Esophagus squamous epithelium (tissue), 5 donors: Measurements from ENCODE around the gene LZTR1. TPM values are rescaled to one million over a fixed set of nuclear protein-coding genes. Genes with fewer than 3 reads are reported as not detected.

ENCODE experiments used
- DNase-seq: peaks from one replicate; lab custom pipeline; 2025; lab: John Stamatoyannopoulos, UW
- H3K27ac ChIP-seq, 4 donors: fragments of 200-600 bp; sonication (generic); one replicate each; pipeline ENCODE4 v1.5.1; 2016 to 2019; ENCODE audit warnings: mild to moderate bottlenecking in 1 of 4
- H3K27me3 ChIP-seq, 4 donors: fragments of 200-600 bp; sonication (generic); 1 replicate in 3 of 4; 2 replicates in 1 of 4; pipeline versions ENCODE4 v1.5.1 to v1.6.0; 2017 to 2021; ENCODE audit warnings: antibody characterized with exemption in 1 of 4
- H3K36me3 ChIP-seq, 3 donors: fragments of 200-600 bp; sonication (generic); one replicate each; pipeline ENCODE4 v1.5.1; 2016 to 2019
- H3K4me1 ChIP-seq, 3 donors: fragments of 200-600 bp; sonication (generic); one replicate each; pipeline ENCODE4 v1.5.1; 2017 to 2019
- H3K4me3 ChIP-seq, 4 donors: fragments of 200-600 bp; sonication (generic); 1 replicate in 3 of 4; 2 replicates in 1 of 4; pipeline ENCODE4 v1.5.1; 2016 to 2019; ENCODE audit warnings: mild to moderate bottlenecking in 2 of 4, moderate library complexity in 1 of 4
- H3K9me3 ChIP-seq, 3 donors: fragments of 200-600 bp; sonication (generic); one replicate each; pipeline ENCODE4 v1.5.1; 2016 to 2019
- CTCF ChIP-seq, 6 experiments: fragments of 450-650 bp in 4 of 6; fragments of 200-600 bp in 2 of 6; sonication (generic) in 2 of 6; IDR thresholded peaks; one replicate each; pipeline ENCODE4 v1.5.1; 2016 to 2019; ENCODE audit warnings: antibody characterized with exemption in 6 of 6, mild to moderate bottlenecking in 4 of 6, moderate library complexity in 4 of 6
- POLR2A ChIP-seq, 4 donors: fragments of 450-650 bp; IDR thresholded peaks; one replicate each; pipeline ENCODE4 v1.6.1; 2017; ENCODE audit warnings: antibody characterized with exemption in 4 of 4, mild to moderate bottlenecking in 4 of 4, moderate library complexity in 3 of 4
- WGBS, 2 donors: methylation state at CpG; one replicate each; pipeline ENCODE4 v1.1.5; 2018; 5-methylcytosine and 5-hydroxymethylcytosine counted together
- intact Hi-C: fragments of 100-400 bp; cut with DNase I; formaldehyde crosslinking; loops from one replicate; pipeline ENCODE4 v1.15.0; 2022
- total RNA-seq, 4 donors: library from RNA; depleted of rRNA; stranded (reverse); fragments of >200 nt; gene quantifications; one replicate each; pipeline ENCODE4 v1.1.0, GENCODE V29; 2016
- donor health status: DM: yes; HTN: yes; CAD: no.

LZTR1 gene
- total RNA-seq, 4 donors from 2014 or later: 15.3 to 44.4 (median 25.5) TPM

GRCh38 chr22:20977019-20977418 lies 5.1 kb upstream of the LZTR1 start:
- no peak for DNase-seq
- 63 to 78% methylated on average over 2 to 7 of the region's 11 CpGs for WGBS, 2 donors
- intact Hi-C loops: no loop called here
- H3K27me3 ChIP-seq: no peaks in the 10 kb centered on the region
- no peaks in the 10 kb centered on the region for H3K9me3 ChIP-seq
- no peak overlapping the region for H3K27ac ChIP-seq
- TF ChIP-seq POLR2A (IDR thresholded peaks at IDR 0.05): no peak
- TF ChIP-seq CTCF (IDR thresholded peaks at IDR 0.05): no peak
- H3K36me3 ChIP-seq: no peaks in the 10 kb centered on the region
- no peak overlapping the region for H3K4me3 ChIP-seq
- H3K4me1 ChIP-seq: peaks cover 15 to 29% (median 22%) of the 10 kb centered on the region in 3 donors

GRCh38 chr22:20977516-20978170 lies 4.5 kb upstream of the LZTR1 start:
- TF ChIP-seq CTCF (IDR thresholded peaks at IDR 0.05) (no peak), POLR2A (IDR thresholded peaks at IDR 0.05) (no peak)
- Histone ChIP-seq H3K4me1 (peaks cover 15 to 32% (median 22%) of the 10 kb centered on the region in 3 donors), H3K27ac (no peak overlapping the region), H3K4me3 (no peak overlapping the region), H3K27me3 (no peaks in the 10 kb centered on the region), H3K9me3 (no peaks in the 10 kb centered on the region), H3K36me3 (no peaks in the 10 kb centered on the region)
- no peak for DNase-seq
- intact Hi-C loops: no loop called here
- WGBS, 2 donors: 81 to 83% methylated on average over 12 to 15 of the region's 17 CpGs

DNA sequence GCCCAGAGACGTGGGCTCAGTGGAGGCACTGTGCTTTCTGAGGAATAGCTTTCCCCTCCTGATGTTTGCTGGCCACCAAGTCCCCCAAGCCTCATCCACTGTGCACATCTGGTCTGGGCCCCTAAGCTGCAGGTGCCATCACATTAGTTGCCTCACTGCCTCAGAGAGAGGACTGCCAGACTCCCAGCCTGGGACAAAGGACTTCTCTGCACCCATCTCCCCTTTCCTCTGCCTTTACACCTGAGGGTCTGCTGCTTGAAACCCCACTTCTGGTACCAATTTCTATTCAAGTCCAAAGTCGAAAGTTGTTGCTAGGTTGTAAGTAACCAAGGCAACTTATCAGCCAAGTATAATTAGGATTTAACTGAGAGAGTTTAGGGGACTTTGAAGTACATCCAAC lies 3.7 kb upstream of the LZTR1 start:
- Histone ChIP-seq H3K27ac (no peak overlapping the region), H3K36me3 (peaks cover 0 to 1% (median 0%) of the 10 kb centered on the region in 3 donors), H3K4me3 (no peak overlapping the region), H3K4me1 (peaks cover 23 to 40% (median 26%) of the 10 kb centered on the region in 3 donors), H3K9me3 (no peaks in the 10 kb centered on the region), H3K27me3 (no peaks in the 10 kb centered on the region)
- intact Hi-C loops: no loop called here
- DNase-seq: no peak
- 71 to 94% methylated on average over 2 of the region's 2 CpGs for WGBS, 2 donors
- TF ChIP-seq CTCF (IDR thresholded peaks at IDR 0.05) (no peak), POLR2A (IDR thresholded peaks at IDR 0.05) (no peak)

GRCh38 chr22:20979243-20979809 lies 2.8 kb upstream of the LZTR1 start:
- H3K27ac ChIP-seq: peak overlapping the region in 3 of 4 donors; percentile 45 to 59 (median 50)
- peaks cover 0 to 10% (median 0%) of the 10 kb centered on the region in 3 donors for H3K36me3 ChIP-seq
- peaks cover 26 to 49% (median 27%) of the 10 kb centered on the region in 3 donors for H3K4me1 ChIP-seq
- DNase-seq: no peak
- intact Hi-C loops: no loop called here
- H3K9me3 ChIP-seq: no peaks in the 10 kb centered on the region
- H3K27me3 ChIP-seq: no peaks in the 10 kb centered on the region
- 6 to 13% methylated on average over 13 to 17 of the region's 39 CpGs for WGBS, 2 donors
- TF ChIP-seq CTCF (IDR thresholded peaks at IDR 0.05): no peak
- TF ChIP-seq POLR2A (IDR thresholded peaks at IDR 0.05): no peak
- H3K4me3 ChIP-seq: peak overlapping the region in 3 of 4 donors; percentile 29 to 54 (median 34)

- intact Hi-C loops: no loop called here
- 58 to 100% methylated on average over 1 to 5 of the region's 13 CpGs for WGBS, 2 donors
These were observed 2.1 kb upstream of the LZTR1 start for GRCh38 chr22:20979940-20980453.

More at GRCh38 chr22:20979940-20980453, 2.1 kb upstream of the LZTR1 start:
- peak overlapping the region in 3 of 4 donors; percentile 45 to 59 (median 50) for H3K27ac ChIP-seq
- TF ChIP-seq CTCF (IDR thresholded peaks at IDR 0.05) (no peak), POLR2A (IDR thresholded peaks at IDR 0.05) (no peak)
- peaks cover 26 to 54% (median 27%) of the 10 kb centered on the region in 3 donors for H3K4me1 ChIP-seq
- H3K4me3 ChIP-seq: peak overlapping the region in 3 of 4 donors; percentile 29 to 54 (median 34)
- H3K9me3 ChIP-seq: no peaks in the 10 kb centered on the region
- no peaks in the 10 kb centered on the region for H3K27me3 ChIP-seq
- H3K36me3 ChIP-seq: peaks cover 0 to 15% (median 0%) of the 10 kb centered on the region in 3 donors
- DNase-seq: no peak
